Measurements from ENCODE around the gene PRPF38A.

PRPF38A gene

GRCh38 chr1:52435211-52435610 lies 30.8 kb downstream of the PRPF38A start:
- TF ChIP-seq CTCF (IDR thresholded peaks at IDR 0.05; ENCODE audit: extremely low read depth, missing control alignments): no peak
- DNase-seq (ENCODE audit: low spot score): no peak

GRCh38 chr1:52435650-52436049 lies 31.2 kb downstream of the PRPF38A start:
- TF ChIP-seq CTCF (IDR thresholded peaks at IDR 0.05; ENCODE audit: extremely low read depth, missing control alignments): no peak
- DNase-seq (ENCODE audit: low spot score): no peak

- no peak for TF ChIP-seq CTCF (IDR thresholded peaks at IDR 0.05; ENCODE audit: extremely low read depth, missing control alignments)
- no peak for DNase-seq (ENCODE audit: low spot score)
Measured at GRCh38 chr1:52436817-52437216, 32.4 kb downstream of the PRPF38A start.

GRCh38 chr1:52439976-52440375 lies 35.6 kb downstream of the PRPF38A start:
- TF ChIP-seq CTCF (IDR thresholded peaks at IDR 0.05; ENCODE audit: extremely low read depth, missing control alignments): no peak
- no peak for DNase-seq (ENCODE audit: low spot score)

- no peak for DNase-seq (ENCODE audit: low spot score)
- no peak for TF ChIP-seq CTCF (IDR thresholded peaks at IDR 0.05; ENCODE audit: extremely low read depth, missing control alignments)
Measured at GRCh38 chr1:52444463-52444862, 40.1 kb downstream of the PRPF38A start.

GRCh38 chr1:52454127-52454526 lies 49.7 kb downstream of the PRPF38A start:
- TF ChIP-seq CTCF (IDR thresholded peaks at IDR 0.05; ENCODE audit: extremely low read depth, missing control alignments): no peak
- no peak for DNase-seq (ENCODE audit: low spot score)

GRCh38 chr1:52454779-52455178 lies 50.4 kb downstream of the PRPF38A start:
- no peak for TF ChIP-seq CTCF (IDR thresholded peaks at IDR 0.05; ENCODE audit: extremely low read depth, missing control alignments)
- no peak for DNase-seq (ENCODE audit: low spot score)

Measured in GM20000 (cell line).